Fibroblast of lung (primary cell): Measurements from ENCODE around the gene WEE2. TPM values are rescaled to one million over a fixed set of nuclear protein-coding genes. Genes with fewer than 3 reads are reported as not detected.
A peak's percentile ranks its signal among the peaks of the same experiment; 100 is the strongest.

Source experiments
- DNase-seq, 2 donors: peaks; one replicate each; pipeline versions ENCODE4 v3.0.0 to v3.0.0-alpha.2; 2010; ENCODE audit warnings: low read depth in 2 of 2
- H2AFZ ChIP-seq: 2 replicates; pipeline ENCODE4 v1.5.1; 2012; ENCODE audit warnings: low read length, control low read depth, inconsistent platforms
- H3K27ac ChIP-seq: 2 replicates; pipeline ENCODE4 v1.5.1; 2011; ENCODE audit warnings: low read length, control low read depth; ENCODE audit not compliant: insufficient read depth
- H3K27me3 ChIP-seq: 2 replicates; pipeline ENCODE4 v1.5.1; 2011; ENCODE audit warnings: mild to moderate bottlenecking, low read length; ENCODE audit not compliant: control insufficient read depth, insufficient read depth
- H3K36me3 ChIP-seq: 2 replicates; pipeline ENCODE4 v1.5.1; 2011; ENCODE audit warnings: low read length; ENCODE audit not compliant: control insufficient read depth, insufficient read depth
- H3K4me1 ChIP-seq: 2 replicates; pipeline ENCODE4 v1.5.1; 2011; ENCODE audit warnings: low read length; ENCODE audit not compliant: control insufficient read depth, insufficient read depth; ENCODE audit errors: extremely low read depth
- H3K4me2 ChIP-seq: 2 replicates; pipeline ENCODE4 v1.5.1; 2011; ENCODE audit warnings: low read length, control low read depth; ENCODE audit not compliant: insufficient read depth; ENCODE audit errors: extremely low read depth
- H3K4me3 ChIP-seq, 4 experiments: fragments of 200-600 bp in 1 of 4; sonication (generic) in 1 of 4; replicated peaks in 1 of 4; 2 replicates each; pipeline ENCODE4 v1.5.1; 2011 to 2016; ENCODE audit warnings: low read length in 4 of 4, low read depth in 3 of 4, mild to moderate bottlenecking in 3 of 4, control low read depth in 2 of 4, inconsistent platforms in 1 of 4, mixed read lengths in 1 of 4; ENCODE audit not compliant: insufficient read depth in 1 of 4; ENCODE audit errors: control extremely low read depth in 1 of 4
- H3K79me2 ChIP-seq: 2 replicates; pipeline ENCODE4 v1.5.1; 2012; ENCODE audit warnings: mild to moderate bottlenecking, low read length, inconsistent platforms; ENCODE audit not compliant: control insufficient read depth, insufficient read depth
- H3K9ac ChIP-seq: 2 replicates; pipeline ENCODE4 v1.5.1; 2011; ENCODE audit warnings: mild to moderate bottlenecking, low read length, control low read depth; ENCODE audit not compliant: insufficient read depth
- H3K9me3 ChIP-seq: 2 replicates; pipeline ENCODE4 v1.5.1; 2012; ENCODE audit warnings: low read depth, low read length; ENCODE audit not compliant: control insufficient read depth, insufficient read depth
- H4K20me1 ChIP-seq: 2 replicates; pipeline ENCODE4 v1.5.1; 2011; ENCODE audit warnings: low read length; ENCODE audit not compliant: control insufficient read depth, insufficient read depth; ENCODE audit errors: extremely low read depth
- EZH2 ChIP-seq: IDR thresholded peaks from 2 replicates; pipeline ENCODE4 v1.5.1; 2012; ENCODE audit warnings: low read length, control low read depth, mild to moderate bottlenecking; ENCODE audit errors: missing control alignments
- polyA plus RNA-seq, 2 donors: library from polyadenylated mRNA; depleted of rRNA in 1 of 2; stranded (reverse) in 1 of 2; unstranded in 1 of 2; fragments of >200 nt; gene quantifications; 2 replicates each; pipeline ENCODE4 v1.2.1, GENCODE V29; 2011 to 2012; ENCODE audit warnings: missing spikeins in 1 of 2
- total RNA-seq: library from RNA; depleted of rRNA; stranded (reverse); fragments of >200 nt; gene quantifications from 2 replicates; pipeline ENCODE4 v1.2.1, GENCODE V29; 2014
- TF ChIP-seq, protein P1 (sequence below), 2 donors: IDR thresholded peaks in 1 of 2; conservative IDR thresholded peaks in 1 of 2; 1 replicate in 1 of 2; 2 replicates in 1 of 2; pipeline ENCODE4 v1.5.1; 2011 to 2012; ENCODE audit warnings: low read length in 2 of 2, control low read depth in 1 of 2, inconsistent platforms in 1 of 2, low read depth in 1 of 2, mild to moderate bottlenecking in 1 of 2

Gene WEE2
- total and polyA plus RNA-seq, 2 donors (not counting 1 experiment from before 2014, with no cell fraction given) = not detected

DNA sequence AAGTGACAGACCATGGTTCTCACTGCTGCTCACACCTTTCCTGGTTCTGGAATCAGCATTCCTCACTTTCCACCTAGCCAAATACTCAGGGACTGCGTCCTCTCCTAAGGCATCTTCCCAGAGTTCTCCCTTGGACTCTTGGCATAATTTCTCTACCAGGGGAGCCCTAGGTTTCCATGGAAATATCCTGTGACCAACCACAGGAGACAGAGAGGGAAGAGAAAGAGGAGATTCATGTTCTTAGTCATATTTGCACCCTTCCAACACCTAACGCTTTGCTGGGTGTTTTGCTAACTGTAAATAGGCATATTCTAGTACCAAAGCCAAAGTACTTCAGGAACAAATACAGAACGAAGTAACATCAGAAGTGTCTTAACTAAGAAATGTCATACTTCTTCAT is 34.8 kb upstream of the WEE2 start:
- Histone ChIP-seq H3K4me2 (no peak overlapping the region), H3K27me3 (no peaks in the 10 kb centered on the region), H3K36me3 (no peaks in the 10 kb centered on the region), H3K9me3 (no peaks in the 10 kb centered on the region), H3K27ac (no peak overlapping the region), H2AFZ (no peak overlapping the region), H4K20me1 (no peaks in the 10 kb centered on the region), H3K79me2 (no peaks in the 10 kb centered on the region), H3K4me3 (no peak overlapping the region), H3K9ac (no peak overlapping the region), H3K4me1 (no peaks in the 10 kb centered on the region)
- no peak for DNase-seq
- TF ChIP-seq, protein P1, sequence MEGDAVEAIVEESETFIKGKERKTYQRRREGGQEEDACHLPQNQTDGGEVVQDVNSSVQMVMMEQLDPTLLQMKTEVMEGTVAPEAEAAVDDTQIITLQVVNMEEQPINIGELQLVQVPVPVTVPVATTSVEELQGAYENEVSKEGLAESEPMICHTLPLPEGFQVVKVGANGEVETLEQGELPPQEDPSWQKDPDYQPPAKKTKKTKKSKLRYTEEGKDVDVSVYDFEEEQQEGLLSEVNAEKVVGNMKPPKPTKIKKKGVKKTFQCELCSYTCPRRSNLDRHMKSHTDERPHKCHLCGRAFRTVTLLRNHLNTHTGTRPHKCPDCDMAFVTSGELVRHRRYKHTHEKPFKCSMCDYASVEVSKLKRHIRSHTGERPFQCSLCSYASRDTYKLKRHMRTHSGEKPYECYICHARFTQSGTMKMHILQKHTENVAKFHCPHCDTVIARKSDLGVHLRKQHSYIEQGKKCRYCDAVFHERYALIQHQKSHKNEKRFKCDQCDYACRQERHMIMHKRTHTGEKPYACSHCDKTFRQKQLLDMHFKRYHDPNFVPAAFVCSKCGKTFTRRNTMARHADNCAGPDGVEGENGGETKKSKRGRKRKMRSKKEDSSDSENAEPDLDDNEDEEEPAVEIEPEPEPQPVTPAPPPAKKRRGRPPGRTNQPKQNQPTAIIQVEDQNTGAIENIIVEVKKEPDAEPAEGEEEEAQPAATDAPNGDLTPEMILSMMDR (conservative IDR thresholded peaks at IDR 0.05 in 1 of 2, IDR thresholded peaks at IDR 0.05 in 1 of 2; ENCODE audit: low read depth in 1 of 2, low read length in 2 of 2) = no peak
- TF ChIP-seq EZH2 = no peak

DNA sequence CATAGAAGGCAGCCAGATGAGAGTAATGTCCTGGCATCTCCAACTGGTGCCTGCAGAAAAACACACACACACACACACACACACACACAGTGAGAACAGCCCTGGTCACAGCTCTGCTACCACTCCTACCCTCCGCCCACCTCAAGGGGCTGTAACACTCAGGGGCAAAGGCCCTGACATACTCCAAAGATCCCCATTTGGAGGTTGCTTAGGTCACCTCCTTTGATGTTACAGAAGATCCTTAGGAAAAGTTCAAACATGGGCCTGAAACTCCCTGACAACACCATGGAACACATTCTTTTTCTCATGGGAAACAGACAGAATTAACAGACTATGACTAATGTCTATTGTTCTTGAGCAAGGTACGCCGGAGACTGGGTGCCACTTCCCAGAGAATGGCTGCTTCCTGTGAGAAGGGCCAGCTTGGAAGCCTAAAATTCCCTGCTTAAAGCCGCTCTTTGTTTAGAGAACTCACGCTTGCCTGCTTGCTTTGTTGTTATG is 33.9 kb upstream of the WEE2 start:
- TF ChIP-seq EZH2 = no peak
- TF ChIP-seq, protein P1 (conservative IDR thresholded peaks at IDR 0.05 in 1 of 2, IDR thresholded peaks at IDR 0.05 in 1 of 2; ENCODE audit: low read depth in 1 of 2, low read length in 2 of 2) = no peak
- no peak overlapping the region for H3K4me2 ChIP-seq
- H3K27ac ChIP-seq = no peak overlapping the region
- no peak overlapping the region for H2AFZ ChIP-seq
- H3K4me3 ChIP-seq = no peak overlapping the region
- peak in 1 of 2 donors; percentile 84 for DNase-seq
- no peaks in the 10 kb centered on the region for H3K4me1 ChIP-seq
- H3K9ac ChIP-seq = no peak overlapping the region
- no peaks in the 10 kb centered on the region for H3K79me2 ChIP-seq
- no peaks in the 10 kb centered on the region for H3K9me3 ChIP-seq
- H3K27me3 ChIP-seq = no peaks in the 10 kb centered on the region
- H4K20me1 ChIP-seq = no peaks in the 10 kb centered on the region
- H3K36me3 ChIP-seq = no peaks in the 10 kb centered on the region

DNA sequence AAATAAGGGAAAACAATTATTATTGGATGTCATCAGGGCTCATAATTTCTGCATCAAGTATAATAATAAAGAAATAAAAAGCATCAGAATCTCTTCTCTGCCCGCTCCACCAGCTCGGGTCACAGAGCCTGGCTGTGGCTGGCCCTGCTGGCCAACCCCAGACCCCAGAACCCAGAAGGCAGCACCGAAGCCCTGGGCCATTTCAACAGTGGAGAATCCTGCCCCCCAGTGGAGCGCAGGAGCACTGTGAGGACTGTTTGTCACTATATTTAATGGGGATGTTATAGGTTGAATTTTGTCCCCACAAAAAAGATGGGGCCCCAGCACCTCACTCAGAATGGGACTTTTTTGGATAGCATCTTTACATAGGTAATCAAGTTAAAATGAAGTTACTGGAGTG is 33.5 kb upstream of the WEE2 start:
- no peak overlapping the region for H3K9ac ChIP-seq
- no peaks in the 10 kb centered on the region for H3K27me3 ChIP-seq
- no peak overlapping the region for H2AFZ ChIP-seq
- H3K4me2 ChIP-seq = no peak overlapping the region
- H3K4me1 ChIP-seq = no peaks in the 10 kb centered on the region
- H4K20me1 ChIP-seq = no peaks in the 10 kb centered on the region
- H3K27ac ChIP-seq = no peak overlapping the region
- H3K36me3 ChIP-seq = no peaks in the 10 kb centered on the region
- TF ChIP-seq, protein P1 (conservative IDR thresholded peaks at IDR 0.05 in 1 of 2, IDR thresholded peaks at IDR 0.05 in 1 of 2; ENCODE audit: low read depth in 1 of 2, low read length in 2 of 2) = peak in 1 of 2 donors; percentile 38
- TF ChIP-seq EZH2 = no peak
- H3K4me3 ChIP-seq = no peak overlapping the region
- peak in 1 of 2 donors; percentile 21 for DNase-seq
- no peaks in the 10 kb centered on the region for H3K9me3 ChIP-seq
- no peaks in the 10 kb centered on the region for H3K79me2 ChIP-seq
